HUES64 (cell line): ENCODE results near the gene TMPRSS5.

Experiments used
- H3K27ac ChIP-seq: 2 replicates; pipeline ENCODE4 v1.7.0; 2013; ENCODE audit warnings: low read depth, low read length, inconsistent platforms
- H3K27me3 ChIP-seq: 2 replicates; pipeline ENCODE4 v1.6.1; 2013; ENCODE audit warnings: mild to moderate bottlenecking, low read length; ENCODE audit not compliant: insufficient read depth
- H3K36me3 ChIP-seq: 2 replicates; pipeline ENCODE4 v1.6.1; 2013; ENCODE audit warnings: mild to moderate bottlenecking, low read length; ENCODE audit not compliant: insufficient read depth
- H3K4me1 ChIP-seq: 2 replicates; pipeline ENCODE4 v1.6.1; 2013; ENCODE audit warnings: mild to moderate bottlenecking, low read length, moderate library complexity; ENCODE audit not compliant: insufficient read depth
- H3K4me3 ChIP-seq: 2 replicates; pipeline ENCODE4 v1.5.1; 2013; ENCODE audit warnings: mild to moderate bottlenecking, low read length, moderate library complexity
- H3K9ac ChIP-seq: 2 replicates; pipeline ENCODE4 v1.6.1; 2013; ENCODE audit warnings: mild to moderate bottlenecking, low read depth, low read length
- H3K9me3 ChIP-seq: 2 replicates; pipeline ENCODE4 v1.6.1; 2013; ENCODE audit warnings: low read depth, low read length; ENCODE audit not compliant: insufficient read depth
- WGBS: fragments of 150-250, 120-280 bp; methylation state at CpG from one replicate; pipeline ENCODE4 v1.1.7; 2013; ENCODE audit warnings: missing lambda C conversion rate; 5-methylcytosine and 5-hydroxymethylcytosine counted together

The TMPRSS5 gene

GRCh38 chr11:113644605-113645004 lies 61.5 kb downstream of the TMPRSS5 start:
- Histone ChIP-seq H3K9me3 (peaks cover 3% of the 10 kb centered on the region; the same call in 1 of the 2 replicates), H3K27ac (no peak overlapping the region), H3K4me1 (no peaks in the 10 kb centered on the region), H3K9ac (no peak overlapping the region), H3K4me3 (no peak overlapping the region), H3K27me3 (no peaks in the 10 kb centered on the region), H3K36me3 (no peaks in the 10 kb centered on the region)
- 94% methylated on average over 3 of the region's 3 CpGs for WGBS

- Histone ChIP-seq H3K27ac (no peak overlapping the region), H3K4me3 (no peak overlapping the region), H3K9me3 (no peaks in the 10 kb centered on the region), H3K9ac (no peak overlapping the region), H3K27me3 (no peaks in the 10 kb centered on the region), H3K4me1 (no peaks in the 10 kb centered on the region), H3K36me3 (no peaks in the 10 kb centered on the region)
- WGBS = 80% methylated on average over 5 of the region's 5 CpGs
These were observed 62.4 kb downstream of the TMPRSS5 start for GRCh38 chr11:113643701-113644100.

DNA sequence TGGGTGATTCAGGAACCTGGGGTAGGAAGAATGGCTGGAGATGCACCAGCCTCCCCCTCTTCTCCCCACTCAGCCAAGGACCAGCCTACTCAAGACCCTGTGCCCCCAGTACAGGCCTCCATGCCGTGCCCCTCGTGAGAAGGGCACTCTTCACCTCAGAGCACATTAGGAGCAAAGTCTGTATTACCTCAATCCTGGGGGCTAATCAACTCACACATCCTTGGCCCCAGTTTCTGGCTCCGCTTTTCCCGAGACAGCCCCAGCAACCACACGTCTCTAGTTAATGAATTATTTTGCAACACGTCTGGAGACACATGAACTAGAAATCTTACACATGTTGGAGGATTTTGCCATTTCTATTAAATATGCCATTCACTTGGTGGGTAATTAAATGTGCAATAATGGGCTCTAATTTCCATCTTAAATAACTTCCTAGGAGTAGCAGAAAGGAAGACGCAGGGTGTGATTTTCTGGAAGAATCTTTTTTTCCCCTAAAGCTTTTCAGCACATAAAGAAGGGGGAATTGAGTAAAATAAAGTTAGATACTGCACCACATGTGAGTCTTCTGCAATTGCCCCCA lies 63.0 kb downstream of the TMPRSS5 start:
- WGBS = 91% methylated on average over 6 of the region's 7 CpGs
- Histone ChIP-seq H3K4me3 (no peak overlapping the region), H3K36me3 (no peaks in the 10 kb centered on the region), H3K9ac (no peak overlapping the region), H3K27ac (no peak overlapping the region), H3K27me3 (no peaks in the 10 kb centered on the region), H3K9me3 (no peaks in the 10 kb centered on the region), H3K4me1 (no peaks in the 10 kb centered on the region)

GRCh38 chr11:113642090-113642489 lies 64.0 kb downstream of the TMPRSS5 start:
- no peak overlapping the region for H3K27ac ChIP-seq
- no peak overlapping the region for H3K9ac ChIP-seq
- no peaks in the 10 kb centered on the region for H3K4me1 ChIP-seq
- H3K4me3 ChIP-seq = no peak overlapping the region
- H3K9me3 ChIP-seq = no peaks in the 10 kb centered on the region
- H3K27me3 ChIP-seq = no peaks in the 10 kb centered on the region
- H3K36me3 ChIP-seq = no peaks in the 10 kb centered on the region
- WGBS = 92% methylated on average over 1 of the region's 1 CpG

DNA sequence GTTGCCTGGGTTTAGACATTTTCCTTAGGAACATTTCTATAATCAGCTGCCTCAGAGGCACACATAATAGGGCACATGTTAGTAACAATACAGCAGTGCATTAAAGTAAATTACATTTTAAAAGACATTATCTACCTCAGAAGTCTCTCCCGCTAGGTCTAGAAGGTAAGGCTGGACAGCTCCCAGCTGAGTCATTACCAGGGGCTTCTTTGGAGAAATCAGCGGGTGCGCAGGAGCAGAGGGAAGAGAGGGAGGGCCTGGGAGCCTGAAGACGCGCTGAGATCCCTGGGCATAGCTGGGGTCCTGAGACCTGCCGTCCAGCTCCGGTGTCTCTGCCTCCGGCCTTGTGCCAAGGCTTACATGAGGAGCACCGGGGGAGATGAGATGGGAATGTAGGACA lies 67.7 kb downstream of the TMPRSS5 start:
- Histone ChIP-seq H3K27ac (no peak overlapping the region), H3K4me1 (no peaks in the 10 kb centered on the region), H3K9me3 (no peaks in the 10 kb centered on the region), H3K9ac (no peak overlapping the region), H3K4me3 (no peak overlapping the region), H3K36me3 (no peaks in the 10 kb centered on the region), H3K27me3 (no peaks in the 10 kb centered on the region)
- 86% methylated on average over 9 of the region's 9 CpGs for WGBS

GRCh38 chr11:113637636-113638035 lies 68.5 kb downstream of the TMPRSS5 start:
- no peak overlapping the region for H3K27ac ChIP-seq
- WGBS = 47% methylated on average over 2 of the region's 2 CpGs
- no peaks in the 10 kb centered on the region for H3K4me1 ChIP-seq
- H3K36me3 ChIP-seq = no peaks in the 10 kb centered on the region
- no peaks in the 10 kb centered on the region for H3K9me3 ChIP-seq
- no peak overlapping the region for H3K4me3 ChIP-seq
- H3K9ac ChIP-seq = no peak overlapping the region
- no peaks in the 10 kb centered on the region for H3K27me3 ChIP-seq
